GM18511 (cell line): ENCODE results near the gene VWA2.
"Not testable (repeated sequence)": the region's sequence is repeated elsewhere in the genome, so short reads cannot be mapped to it uniquely, and the experiment has no call there.

Source experiments
- ATAC-seq: cut with Tn5 transposase; IDR thresholded peaks from one replicate; pipeline ENCODE4 v1.9.1; 2021; ENCODE audit warnings: mild to moderate bottlenecking, moderate library complexity; ENCODE audit not compliant: unreplicated experiment

The VWA2 gene

DNA sequence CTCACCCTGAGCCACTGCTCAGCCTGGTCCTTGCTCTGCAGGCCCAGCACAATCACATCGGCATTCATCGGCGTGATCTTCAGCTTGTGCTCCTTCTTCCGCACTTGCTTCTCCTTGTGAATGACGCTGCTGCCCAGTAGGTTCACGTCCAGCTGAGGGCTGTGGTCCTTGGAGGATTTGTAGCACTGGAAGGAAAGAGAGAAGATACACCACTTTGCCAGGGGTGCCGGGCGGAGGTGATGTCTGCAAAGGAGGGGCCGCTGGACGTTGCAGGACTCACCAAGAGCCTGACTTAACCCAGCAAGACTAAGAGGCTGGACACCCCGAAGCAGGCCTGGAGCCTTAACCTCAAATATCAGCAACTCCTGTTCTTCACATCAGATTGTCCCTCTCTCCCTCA lies 74.8 kb downstream of the VWA2 start:
- ATAC-seq, result no peak

DNA sequence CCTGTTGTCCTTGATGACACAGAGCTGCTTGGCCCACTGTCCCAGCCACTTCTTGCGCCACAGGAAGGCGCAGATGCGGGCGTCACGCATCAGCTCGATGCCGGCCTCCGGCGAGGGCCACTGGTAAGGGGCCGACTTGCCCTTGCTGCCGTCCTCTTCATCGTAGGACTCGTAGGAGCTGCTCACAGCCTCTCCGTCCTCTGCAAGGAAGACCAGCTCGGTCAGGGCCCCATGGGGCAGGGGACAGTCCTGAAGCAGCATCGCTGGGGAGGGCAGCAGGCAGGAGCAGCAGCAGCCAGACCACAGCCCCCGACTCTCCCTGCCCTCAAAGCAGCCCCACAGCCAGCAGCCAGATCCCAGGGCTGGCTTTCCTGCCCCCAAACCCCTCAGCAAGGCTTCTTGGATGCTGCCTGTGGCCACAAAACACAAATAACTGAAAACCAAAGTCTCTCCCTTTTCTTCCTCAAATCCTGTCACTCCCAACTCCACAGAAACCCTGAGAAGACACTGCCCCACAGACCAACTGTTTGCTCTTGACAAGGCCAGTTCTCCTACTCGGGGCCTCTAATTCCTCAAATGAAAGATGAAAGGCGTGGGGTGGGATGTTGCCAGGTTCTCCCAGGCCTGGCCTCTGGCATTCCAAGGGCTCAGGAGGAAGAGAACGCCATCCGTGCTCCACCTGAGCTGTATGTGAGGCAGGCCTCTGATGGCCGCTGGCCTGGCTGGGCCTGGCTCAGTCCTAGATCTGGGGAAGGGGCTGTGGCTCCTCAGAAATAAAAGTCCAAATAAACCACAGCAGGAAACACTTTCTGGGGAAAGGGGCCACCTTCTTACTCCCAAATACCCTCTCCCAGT lies 76.7 kb downstream of the VWA2 start:
- ATAC-seq, result no peak

DNA sequence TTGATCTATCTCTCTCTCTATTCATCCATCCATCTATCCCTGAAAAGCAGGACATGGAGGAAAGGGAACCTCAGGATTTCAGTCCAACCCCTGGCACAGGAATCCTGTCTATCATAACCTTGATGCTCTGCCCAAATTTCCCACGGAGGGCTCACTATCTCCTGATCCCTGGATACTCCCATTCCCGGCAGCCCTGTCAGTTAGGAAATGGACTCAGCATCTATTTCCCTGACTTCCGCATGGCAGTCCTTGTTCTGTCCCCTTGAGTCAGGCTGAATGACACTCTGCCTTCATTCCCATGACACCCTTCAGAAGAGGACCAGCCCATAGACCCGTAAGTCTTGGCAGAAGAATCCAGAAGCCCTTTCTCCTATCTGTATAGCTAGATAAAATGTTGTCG lies 77.7 kb downstream of the VWA2 start:
- no peak for ATAC-seq

DNA sequence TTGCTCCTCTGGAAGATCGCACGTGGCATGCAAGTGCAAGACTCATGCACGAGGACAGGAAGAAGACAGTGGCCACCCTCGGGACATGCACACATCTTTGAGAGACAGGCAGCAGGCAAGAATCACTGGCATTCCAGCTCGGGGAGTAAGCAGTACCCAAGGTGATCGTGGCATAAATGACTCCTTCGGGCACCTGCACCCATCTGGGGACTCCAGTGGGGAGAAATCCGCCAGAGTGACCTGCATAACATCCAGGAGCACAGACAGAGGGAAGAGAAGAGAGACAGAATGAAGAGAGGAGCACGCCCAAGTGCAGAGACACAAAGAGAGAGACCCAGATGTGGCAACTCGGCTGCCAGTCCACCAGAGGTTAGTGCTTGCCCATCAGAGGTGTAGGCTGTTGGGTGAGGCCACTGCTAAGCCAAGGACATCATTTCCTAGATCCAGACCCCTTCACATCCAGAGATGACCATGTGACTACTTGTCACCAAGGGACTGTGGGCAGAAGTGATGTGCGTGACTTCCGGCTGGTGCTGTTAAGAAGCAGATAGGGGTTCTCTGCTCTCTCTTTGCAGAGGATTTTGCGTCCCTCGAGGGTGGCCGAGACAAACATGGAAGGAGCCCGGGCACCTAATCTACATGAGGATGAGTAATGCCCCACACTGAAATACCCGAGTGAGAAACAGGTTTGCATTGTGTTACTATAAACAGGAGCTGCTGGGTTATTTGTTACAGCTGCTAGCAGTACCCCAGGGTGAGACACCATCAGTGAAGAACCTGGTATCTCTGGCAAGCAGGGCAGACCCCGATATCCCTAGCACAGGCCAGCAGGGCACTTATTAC lies 80.6 kb downstream of the VWA2 start:
- no peak for ATAC-seq

DNA sequence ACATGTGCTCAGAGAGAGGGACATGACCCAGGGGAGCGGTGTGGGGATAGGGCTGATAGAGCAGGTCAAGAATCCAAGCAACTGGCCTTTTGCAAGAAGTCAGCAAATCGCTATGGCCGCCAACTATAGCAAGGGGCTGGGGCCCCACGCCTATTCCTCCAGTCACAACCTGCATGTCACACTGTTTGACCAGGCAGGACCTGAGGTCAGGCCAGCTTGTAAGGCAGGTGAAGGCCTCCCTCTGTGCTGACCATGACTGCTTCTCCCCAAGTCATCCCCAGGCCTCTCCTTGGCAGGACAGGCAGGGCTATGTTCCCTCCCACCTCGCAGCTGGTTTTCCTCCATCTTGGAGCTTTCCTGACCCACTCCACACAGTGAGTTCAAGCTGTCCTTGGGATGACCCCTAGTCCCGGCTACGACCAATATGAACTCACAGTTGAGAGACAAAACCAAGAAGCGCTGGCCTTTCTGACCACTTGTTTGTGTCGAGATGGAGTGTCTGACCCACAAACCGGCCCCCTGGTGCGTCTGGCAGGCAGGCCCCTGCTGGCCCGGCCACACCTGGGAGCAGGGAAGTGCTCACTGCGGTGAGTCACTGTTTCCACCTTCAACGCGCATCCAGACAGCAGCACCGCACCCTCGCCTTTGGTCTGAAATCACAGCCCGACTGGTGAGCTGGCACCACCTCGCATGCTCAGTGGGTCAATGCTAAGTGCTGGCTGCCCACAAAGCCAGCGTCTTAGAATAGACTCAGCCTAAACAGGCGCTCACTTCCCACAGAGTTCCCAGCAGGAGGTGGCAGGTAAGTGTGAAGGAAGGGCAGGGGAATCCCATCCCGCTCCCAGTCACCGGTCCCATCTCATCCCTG lies 81.4 kb downstream of the VWA2 start:
- ATAC-seq, result no peak

DNA sequence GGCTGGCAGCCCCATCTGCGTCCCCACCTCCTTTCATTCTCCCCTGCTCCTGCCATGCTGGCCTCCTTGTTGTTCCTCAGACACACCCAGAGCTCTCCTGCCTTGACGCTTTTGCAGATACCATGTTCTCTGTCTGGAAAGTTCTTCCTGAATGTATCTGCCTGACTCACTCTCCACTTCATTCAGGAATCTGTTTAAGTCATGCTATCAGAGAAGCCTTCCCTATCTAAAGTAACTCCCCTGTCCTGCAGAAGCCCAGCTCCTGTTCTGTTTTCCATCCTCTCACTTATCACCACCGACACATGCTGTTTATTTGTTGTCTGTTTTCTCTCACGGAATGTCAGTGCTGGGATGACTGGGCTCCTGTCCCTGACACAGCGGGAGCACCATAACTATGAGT lies 83.3 kb downstream of the VWA2 start:
- ATAC-seq, result no peak

DNA sequence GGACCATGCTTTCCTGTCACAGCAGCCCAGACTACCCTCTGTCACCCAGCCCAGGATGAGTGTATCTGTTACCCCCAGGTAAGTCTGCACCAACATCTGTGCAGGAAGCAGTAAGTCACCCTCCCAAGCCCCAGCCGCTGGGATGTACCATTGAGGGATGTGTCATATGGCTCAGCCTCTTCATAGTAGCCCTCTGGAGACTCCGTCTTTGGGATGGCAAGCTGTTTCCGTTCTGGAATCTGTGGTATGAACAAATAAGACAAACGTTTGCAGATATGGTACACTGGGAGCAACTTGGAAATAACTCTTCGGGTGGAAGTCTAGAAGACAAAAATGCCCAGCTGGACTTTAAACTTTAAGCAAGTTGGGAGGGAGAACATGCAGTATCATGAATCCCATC lies 84.0 kb downstream of the VWA2 start:
- no peak for ATAC-seq

DNA sequence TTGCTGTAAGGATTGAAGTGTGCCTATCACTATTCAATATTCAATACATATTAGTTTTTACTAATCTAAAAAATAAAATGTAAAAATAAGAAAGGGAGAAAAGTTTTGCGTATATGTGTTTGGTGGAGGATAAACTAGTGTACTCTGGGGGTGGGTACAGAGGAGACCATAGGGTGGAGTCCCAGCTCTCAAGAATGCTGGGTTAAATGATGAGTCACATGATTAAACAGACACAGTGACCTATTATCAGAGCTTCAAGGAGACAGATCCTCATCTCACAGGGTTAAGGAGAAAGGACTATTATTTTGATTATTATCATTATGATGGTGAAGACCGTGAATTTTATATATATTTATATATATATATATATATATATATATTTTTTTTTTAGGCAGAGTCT lies 87.7 kb downstream of the VWA2 start:
- ATAC-seq, result no peak

DNA sequence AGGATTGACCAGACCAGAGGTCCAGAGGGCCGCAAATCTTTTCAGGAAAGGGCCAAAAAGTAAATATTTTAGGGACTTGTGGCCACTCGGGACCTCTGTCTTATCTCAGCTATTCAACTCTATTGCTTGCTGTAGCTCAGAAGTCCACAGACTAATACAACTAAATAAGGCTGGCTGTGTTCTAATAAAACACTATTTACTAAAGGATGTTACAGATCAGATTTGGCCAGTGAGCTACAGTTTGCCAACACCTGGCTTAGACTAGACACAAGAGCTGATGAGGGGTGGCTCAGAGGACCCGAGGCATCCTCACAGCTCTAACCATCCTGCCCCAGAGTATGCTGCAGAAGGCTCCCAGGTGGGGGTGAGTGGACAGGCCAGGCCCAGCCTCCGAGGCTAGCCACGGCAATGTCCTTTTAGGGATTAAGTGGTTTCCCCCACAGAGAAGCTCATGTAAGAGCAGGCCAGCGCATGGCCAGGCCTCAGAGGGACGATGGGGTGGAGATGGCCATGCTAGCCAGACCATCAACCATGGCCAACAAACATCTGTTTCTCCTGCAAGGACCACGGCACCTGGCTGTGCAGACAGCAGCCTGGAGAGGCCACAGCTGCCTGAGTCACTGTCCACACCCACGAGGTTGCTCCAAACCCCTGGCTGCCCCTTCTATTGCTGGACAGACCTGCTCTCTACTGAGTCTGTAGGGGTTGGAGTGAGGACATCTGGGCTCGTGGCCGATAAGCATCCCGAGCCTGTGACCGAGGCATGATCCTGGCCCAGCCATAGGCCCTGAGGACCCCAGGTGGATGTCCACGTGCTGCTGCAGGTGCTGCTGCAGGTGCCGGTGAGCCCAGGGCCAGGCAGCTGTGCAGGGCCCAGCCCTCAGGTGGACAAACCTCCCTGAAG lies 88.7 kb downstream of the VWA2 start:
- ATAC-seq, result no peak

DNA sequence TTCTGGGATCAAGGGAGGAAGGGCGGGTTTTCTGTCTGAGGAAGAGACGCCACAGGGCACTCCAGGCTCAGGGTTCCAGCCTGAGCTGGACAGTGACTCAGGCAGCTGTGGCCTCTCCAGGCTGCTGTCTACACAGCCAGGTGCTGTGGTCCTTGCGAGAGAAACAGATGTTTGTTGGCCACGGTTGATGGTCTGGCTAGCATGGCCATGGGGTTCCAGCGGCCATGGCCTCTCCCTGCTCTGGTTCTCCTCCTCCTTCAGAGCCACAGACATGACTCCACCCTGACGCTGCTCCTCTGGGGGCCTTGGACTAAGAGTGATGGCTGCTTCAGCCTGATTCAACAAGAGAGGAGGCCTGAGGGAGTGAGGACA lies 89.4 kb downstream of the VWA2 start:
- no peak for ATAC-seq

DNA sequence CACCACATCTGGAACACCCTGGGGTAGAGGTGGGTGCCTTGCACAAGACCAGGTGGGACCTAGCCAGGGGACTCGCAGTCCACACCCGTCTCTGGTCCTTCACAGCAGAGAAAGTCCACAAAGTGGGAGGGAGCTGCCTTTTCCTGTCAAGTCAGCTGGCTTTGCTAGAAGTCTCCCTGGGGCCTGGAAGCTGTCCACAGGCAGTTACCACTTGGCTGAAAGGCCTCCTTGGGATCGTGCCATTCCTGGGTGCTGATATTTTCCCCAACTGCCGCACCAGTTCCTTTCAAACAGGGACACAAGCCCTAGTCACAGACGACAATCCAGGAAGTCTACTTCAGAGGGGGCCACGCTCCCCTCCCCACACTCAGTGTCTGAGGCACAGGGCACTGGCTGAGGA lies 89.8 kb downstream of the VWA2 start:
- ATAC-seq, result no peak

DNA sequence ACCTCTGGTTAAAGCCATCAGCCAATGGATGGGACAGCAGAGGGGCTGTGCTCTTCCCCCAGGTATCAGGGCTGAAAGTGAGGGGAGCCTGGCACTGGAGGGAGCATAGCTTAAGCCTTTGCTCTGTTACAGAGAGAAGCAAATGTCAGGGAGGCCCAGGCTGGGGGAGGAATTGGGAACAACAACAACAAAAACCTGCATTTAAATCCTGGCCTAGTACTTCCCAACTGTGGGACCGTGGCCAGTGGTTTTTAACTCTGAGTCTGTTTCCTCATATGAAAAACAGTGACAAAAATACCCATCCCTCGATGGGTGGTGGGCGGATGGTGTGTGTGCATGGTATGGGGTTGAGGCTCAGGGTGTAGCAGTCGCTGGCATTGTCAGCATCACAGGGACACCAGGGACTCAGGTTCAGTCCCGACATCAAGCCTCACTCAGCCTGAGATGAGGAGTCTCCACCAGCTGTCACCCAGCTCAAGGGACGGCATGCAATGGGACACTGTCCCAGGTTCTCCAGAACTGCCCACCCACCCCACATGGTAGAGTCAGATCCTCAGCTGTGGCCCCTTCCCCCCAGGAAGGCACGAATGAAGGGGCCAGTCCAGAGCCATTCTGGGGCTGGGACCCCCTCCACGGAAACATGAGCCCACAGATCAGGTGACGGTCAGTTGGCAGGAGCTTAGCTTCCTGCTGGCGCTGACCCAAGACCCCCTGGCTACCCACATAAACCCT lies 90.7 kb downstream of the VWA2 start:
- no peak for ATAC-seq

DNA sequence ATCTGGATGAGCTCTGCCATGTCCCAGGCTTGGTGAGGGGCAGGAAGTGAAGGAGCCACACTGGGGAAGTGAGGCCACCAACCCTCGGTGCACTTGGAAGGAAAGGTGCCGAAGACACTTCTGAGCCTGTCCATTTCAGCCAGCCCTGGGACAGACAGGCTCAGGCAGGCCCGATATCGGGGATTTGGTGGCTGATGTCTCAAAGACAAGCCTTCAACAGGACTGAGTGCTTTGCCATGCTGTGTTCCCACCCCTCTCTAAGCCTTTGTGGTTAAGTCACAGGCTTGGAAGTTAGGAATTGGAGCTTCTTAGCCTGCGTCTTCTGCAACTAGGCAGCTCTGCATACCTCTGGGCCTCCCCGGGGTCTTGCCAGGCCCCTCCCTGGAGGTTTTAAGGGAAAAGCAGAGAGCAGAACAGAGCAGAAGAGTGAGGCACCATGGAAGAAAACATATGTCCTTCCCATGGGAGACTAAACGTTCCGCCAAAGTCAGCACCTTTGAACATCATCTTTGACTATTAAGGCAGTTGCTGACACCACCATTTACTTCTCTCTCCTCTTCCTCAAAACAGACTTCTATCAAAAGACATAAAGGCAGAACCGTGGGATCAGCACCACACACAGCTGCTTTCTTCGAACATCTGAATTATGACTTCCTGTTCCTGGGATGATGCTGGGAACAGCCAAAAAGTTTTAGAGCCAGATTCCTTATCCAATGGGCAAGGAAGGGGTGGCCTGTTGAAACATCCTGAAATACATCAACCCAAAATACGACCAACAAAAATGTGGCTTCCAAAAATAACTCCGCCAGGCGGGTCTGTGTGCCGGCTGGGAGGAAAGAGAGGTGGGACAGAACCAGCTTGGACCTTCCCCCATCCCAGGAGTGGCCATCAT lies 93.5 kb downstream of the VWA2 start:
- no peak for ATAC-seq

DNA sequence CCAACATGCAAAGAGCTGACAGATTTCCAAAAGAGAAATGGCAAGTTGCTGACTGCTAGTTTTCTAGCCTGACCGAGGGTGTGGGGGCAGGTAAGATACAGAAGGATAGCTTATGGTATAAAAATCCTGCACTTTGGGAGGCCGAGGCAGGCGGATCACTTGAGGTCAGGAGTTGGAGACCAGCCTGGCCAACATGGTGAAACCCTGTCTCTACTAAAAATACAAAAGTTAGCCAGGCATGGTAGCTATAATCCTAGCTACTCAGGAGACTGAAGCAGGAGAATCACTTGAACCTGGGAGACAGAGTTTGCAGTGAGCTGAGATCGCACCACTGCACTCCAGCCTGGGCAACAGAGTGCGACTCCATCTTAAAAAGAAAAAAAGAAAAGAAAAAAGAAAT lies 94.4 kb downstream of the VWA2 start:
- not testable (repeated sequence) for ATAC-seq

DNA sequence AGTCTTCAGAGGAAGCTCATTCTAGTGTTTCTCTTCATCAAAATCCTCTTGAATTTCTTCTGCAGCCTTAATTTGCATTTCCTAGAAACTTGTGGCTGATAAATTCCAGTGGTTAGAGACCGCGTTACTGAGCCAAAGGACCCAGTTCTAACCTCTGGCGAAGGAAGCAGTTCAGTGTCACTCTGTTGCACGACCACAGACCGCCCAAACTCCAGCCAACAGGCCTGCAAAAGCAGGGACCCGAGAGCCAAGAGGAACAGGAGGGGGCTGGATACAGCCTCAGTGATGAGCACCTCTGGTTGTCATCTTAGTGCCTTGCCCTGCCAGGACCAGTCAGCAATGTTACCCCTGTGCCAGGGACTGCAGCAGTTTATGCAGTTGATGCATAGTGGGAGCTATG lies 95.2 kb downstream of the VWA2 start:
- ATAC-seq, result no peak

DNA sequence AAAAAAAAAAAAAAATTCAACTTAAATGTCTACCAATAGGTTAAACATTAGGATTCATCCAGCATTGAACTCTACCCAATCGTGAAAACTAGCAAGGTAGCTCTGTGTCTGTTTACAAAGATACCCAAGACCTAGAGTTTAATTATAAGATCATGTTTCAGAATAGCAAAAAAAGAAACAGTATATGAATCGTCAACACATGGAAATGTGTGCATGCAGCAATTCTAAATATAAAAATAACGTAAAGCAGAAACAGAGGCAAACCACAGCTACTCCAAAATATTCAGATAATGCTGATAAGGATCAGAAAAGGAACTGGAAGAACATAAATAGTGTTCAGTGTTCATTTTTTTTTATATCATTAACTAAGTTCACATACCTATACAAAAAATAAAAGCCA lies 96.6 kb downstream of the VWA2 start:
- ATAC-seq, result no peak

DNA sequence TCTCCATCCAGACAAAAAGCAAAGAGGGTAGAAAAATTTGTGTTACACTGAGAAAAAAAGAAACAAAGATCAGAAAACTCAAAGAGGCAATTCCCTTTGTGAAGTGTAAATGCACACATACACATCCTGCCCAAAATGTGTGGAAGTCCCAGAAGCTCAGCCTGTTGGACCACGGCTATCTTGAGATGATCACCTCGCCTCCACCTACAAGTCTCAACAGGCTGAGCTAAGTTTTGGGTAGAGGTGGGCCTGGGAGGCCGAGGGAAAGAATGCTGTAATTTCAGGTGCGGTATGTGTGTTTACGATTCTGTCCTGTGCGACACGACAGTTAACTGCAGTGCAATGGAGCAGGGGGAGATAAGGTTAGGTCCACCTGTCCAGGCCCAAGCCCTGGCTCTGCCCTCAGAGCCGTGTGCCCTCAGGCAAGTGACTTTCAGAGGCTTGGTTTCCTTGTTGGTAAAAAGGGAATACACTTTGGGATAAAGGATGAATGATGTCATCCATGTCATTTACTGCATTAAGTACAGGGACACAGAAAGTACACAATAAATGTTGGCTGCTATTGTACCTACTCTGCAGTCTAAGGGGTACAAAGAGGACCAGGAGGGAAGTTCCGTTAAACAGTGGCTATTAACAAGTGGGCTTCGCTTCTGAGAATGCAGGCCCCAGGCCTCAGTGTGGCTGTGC lies 97.9 kb downstream of the VWA2 start:
- no peak for ATAC-seq
